22Rv1 (cell line): ENCODE data around the gene GSG1L.

Experiments
- H3K27ac ChIP-seq: fragments of 450-650 bp; 2 replicates; pipeline ENCODE4 v1.5.1; 2017
- ZFX ChIP-seq: fragments of 450-650 bp; IDR thresholded peaks from 2 replicates; pipeline ENCODE4 v1.6.1; 2017; ENCODE audit warnings: antibody characterized with exemption, borderline replicate concordance
- TF ChIP-seq, protein P1 (sequence below): fragments of 450-650 bp; IDR thresholded peaks from 2 replicates; pipeline ENCODE4 v1.5.1; 2017; ENCODE audit warnings: mild to moderate bottlenecking

The GSG1L gene

DNA sequence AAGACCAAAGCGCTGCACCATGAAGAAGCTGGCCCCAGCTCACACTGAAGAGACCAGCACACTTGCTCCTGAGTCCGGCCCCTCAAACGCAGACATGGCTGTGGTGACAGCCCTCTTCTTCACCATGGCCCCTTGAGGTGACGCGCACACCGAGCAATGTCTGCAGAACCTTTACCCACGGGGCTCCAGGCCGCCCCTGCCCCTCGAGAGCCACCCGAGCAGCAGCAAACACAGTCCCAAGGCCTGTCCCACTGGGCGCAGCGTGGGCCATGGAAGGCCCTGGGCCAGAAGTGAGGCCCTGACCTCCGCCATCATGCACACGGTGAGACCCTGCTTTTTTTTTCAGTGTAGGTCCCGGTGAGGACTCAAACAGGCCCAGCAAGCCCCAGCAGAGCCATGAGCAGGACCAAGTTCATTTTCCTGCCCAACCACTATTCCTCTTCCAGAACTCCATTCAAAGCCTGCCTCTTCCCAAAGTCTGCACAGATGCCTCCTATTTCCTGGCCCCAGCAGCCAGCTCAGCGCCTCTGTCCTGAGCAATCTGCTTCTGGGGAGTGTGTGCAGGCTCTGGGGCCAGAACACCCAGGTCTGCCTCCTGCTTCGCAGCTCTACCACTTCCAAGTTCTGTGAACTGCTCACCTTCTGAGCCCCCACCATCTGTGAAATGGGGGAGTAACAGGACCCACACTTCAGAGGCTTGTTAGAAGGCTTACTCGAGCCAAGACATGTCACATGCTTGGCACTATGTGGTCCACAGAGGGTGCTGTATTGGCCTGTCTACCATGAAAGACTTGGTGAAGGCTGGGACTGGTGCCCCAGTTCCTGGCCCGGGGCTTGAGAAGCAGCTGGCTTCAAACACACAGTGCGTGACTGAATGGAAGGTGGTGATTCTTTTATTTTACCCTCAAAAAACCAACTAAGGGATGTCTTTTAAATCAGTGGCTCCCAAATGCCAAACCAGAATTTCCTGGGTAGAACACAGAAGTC is 35.7 kb upstream of the GSG1L start:
- no peak overlapping the region for H3K27ac ChIP-seq
- TF ChIP-seq ZFX = no peak
- TF ChIP-seq, protein P1, sequence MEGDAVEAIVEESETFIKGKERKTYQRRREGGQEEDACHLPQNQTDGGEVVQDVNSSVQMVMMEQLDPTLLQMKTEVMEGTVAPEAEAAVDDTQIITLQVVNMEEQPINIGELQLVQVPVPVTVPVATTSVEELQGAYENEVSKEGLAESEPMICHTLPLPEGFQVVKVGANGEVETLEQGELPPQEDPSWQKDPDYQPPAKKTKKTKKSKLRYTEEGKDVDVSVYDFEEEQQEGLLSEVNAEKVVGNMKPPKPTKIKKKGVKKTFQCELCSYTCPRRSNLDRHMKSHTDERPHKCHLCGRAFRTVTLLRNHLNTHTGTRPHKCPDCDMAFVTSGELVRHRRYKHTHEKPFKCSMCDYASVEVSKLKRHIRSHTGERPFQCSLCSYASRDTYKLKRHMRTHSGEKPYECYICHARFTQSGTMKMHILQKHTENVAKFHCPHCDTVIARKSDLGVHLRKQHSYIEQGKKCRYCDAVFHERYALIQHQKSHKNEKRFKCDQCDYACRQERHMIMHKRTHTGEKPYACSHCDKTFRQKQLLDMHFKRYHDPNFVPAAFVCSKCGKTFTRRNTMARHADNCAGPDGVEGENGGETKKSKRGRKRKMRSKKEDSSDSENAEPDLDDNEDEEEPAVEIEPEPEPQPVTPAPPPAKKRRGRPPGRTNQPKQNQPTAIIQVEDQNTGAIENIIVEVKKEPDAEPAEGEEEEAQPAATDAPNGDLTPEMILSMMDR = no peak

DNA sequence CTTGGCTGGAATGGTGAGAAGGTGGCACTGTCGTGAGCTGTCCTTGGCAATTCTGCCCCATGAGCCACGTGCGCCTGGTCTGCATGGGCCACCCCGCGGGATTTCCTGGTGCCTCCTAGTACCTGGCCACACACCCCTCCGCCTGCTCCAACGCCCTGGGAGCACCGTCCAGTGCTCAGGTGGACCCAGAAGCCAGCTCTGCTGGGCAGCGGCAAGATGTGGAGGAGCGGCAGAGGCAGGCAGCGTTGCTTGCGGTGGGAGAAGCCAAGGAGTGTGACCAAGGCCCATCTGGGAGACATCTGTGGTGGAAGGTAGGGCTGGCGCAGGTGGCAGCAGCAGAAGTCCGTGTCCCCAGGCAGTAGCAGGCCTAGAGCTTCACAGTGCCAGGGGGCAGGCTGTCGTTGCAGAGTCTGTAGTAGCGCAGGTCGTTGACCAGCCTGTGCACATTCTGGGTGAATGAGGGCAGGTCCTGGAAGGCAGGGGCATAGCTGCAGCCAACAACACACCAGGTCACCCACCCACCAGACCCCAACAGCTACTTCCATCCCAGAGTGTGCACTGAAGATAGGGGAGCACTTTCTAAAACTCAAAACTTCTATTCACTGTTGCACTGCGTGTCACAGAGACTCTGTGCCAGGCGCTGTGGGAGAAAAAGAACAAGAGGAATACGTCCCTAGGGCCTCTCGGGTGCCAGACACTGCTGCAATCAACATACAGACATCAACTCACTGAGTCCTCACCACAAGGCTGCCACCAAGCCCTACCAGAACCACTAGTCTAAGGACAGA is 34.9 kb upstream of the GSG1L start:
- TF ChIP-seq, protein P1 = no peak
- TF ChIP-seq ZFX = no peak
- H3K27ac ChIP-seq = no peak overlapping the region

DNA sequence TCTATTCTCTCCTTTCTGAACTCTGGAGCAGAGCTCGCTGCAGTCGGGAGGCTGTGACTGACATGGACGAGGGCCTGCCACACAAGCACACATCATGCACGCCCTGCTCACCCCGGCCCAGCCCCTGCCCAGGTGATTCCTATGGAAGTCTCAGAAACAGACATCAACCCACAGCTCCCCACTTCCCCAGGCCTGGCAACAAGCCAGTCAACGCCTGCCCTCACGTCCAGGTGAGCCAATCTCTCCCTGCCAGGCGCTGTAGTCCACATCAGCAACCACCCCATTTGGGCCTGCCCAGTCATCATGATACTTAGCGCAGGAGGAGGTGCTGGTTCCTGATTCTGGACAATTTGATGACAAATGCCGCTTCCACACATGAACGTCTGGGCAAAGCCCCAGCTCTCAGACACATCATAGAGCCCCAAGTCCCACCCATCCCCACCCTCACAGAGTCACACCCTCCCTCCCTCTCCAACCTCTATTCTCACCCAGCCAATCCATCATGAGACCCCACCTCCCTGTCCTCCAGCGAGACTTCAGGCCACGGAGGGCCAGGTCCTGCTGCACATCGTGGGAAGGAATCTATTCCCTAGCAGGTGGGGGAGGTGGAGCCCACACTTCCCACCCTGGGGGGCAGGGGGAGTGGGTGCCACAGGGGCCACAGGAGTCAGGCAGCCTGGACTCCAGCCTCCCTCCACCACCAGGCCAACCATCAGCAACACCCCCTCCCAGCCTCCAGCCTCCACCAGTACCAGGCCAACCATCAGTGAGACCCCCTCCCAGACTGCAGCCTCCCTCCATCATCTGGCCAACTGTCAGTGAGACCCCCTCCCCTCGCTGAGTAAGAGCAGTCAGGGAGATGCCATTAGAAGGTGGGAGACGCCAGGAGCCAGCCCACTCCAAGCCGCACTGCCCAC is 33.7 kb upstream of the GSG1L start:
- no peak overlapping the region for H3K27ac ChIP-seq
- TF ChIP-seq, protein P1 = no peak
- no peak for TF ChIP-seq ZFX

DNA sequence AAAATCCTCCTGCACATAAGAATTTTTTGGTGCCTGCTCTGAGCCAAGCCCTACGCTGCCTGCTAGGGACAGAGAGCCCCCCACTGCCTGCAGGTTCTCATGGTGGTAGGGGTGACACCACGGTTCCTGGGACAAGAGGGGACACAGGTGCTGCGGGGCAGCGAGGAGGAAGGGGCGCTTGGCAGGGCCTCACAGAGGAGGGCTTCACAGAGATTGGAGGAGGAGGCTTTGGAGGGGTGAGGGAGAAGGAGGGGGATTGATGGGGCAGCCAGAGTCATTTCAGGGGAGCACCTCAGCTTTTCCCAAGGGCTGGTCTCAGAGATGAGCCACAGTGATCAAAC is 29.8 kb upstream of the GSG1L start:
- H3K27ac ChIP-seq = peak overlapping the region; percentile 59
- TF ChIP-seq, protein P1 = no peak
- no peak for TF ChIP-seq ZFX

DNA sequence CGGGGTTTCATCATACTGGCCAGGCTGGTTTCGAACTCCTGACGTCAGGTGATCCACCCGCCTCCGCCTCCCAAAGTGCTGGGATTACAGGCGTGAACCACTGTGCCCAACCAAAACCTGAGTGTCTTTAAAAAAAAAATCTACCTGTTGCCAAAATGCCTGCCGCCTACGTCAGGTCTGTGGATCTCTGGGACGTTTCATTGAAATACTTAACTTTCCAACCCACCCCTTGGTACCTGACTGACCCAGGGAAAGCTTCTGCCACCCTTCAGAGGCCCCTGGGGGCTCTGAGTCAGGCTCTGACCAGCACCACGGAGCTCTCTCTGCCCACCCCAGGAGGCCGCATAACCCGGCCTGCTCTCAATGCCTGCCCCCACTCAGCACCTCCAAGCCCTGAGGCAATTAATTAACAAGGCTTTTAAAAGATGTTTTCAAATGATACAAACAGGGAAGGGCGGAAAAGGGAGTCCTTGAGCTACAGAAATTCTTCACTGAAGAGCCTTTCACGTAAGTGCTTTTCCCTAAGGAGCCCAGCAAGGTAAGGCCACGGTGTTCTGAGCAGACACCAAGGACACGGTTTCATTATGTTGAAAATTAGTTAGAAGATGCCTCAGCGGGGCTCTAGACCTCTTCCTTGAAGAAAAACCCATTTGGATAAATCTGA is 29.3 kb upstream of the GSG1L start:
- H3K27ac ChIP-seq = peak overlapping the region; percentile 59
- TF ChIP-seq, protein P1 = no peak
- no peak for TF ChIP-seq ZFX

DNA sequence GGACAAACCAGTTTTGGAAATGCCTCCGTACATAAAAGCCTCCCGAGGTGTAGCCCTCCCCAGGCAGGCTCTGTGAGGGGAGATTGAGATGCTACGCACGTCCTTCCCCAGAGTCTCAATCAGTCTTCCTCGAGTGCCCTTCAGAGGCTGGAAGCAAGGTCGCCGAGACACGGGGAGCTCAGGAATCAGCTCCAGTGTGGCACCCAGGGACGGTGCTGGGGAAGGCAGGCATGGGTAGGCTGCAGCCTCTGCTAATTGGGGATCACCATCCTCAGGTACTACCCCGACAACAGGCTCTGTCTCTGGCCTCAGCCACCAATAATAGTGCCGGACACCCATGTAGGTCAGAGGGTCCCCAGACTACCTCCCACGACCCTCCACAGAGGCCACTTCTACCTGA is 28.1 kb upstream of the GSG1L start:
- TF ChIP-seq, protein P1 = no peak
- TF ChIP-seq ZFX = no peak
- no peak overlapping the region for H3K27ac ChIP-seq
